ENCODE measurements around the gene MME. TPM values are rescaled to one million over a fixed set of nuclear protein-coding genes. Genes with fewer than 3 reads are reported as not detected.

MME gene
- not detected in 2 replicates for total RNA-seq

- intact Hi-C loops (cut with micrococcal nuclease), result no loop called here
Measured at GRCh38 chr3:155079746-155080487, at the start of gene MME. Gene MME (plus strand): TSS chr3:155080319. CDS start chr3:155084168, 3,849 bp downstream.

GRCh38 chr3:155031186-155031585 lies 48.9 kb upstream of the MME start:
- intact Hi-C loops (cut with micrococcal nuclease), result no loop called here

- intact Hi-C loops (cut with micrococcal nuclease), result no loop called here
Measured at GRCh38 chr3:155032918-155033317, 47.2 kb upstream of the MME start.

GRCh38 chr3:155034786-155035185 lies 45.3 kb upstream of the MME start:
- intact Hi-C loops (cut with micrococcal nuclease), result no loop called here

- intact Hi-C loops (cut with micrococcal nuclease), result no loop called here
Measured at GRCh38 chr3:155035553-155035952, 44.6 kb upstream of the MME start.

- intact Hi-C loops (cut with micrococcal nuclease), result no loop called here
Measured at GRCh38 chr3:155037508-155038202, 42.5 kb upstream of the MME start.

- intact Hi-C loops (cut with micrococcal nuclease), result no loop called here
Measured at GRCh38 chr3:155038203-155038554, 41.9 kb upstream of the MME start.

- intact Hi-C loops (cut with micrococcal nuclease), result no loop called here
Measured at GRCh38 chr3:155046935-155047334, 33.2 kb upstream of the MME start.

- intact Hi-C loops (cut with micrococcal nuclease), result no loop called here
Measured at GRCh38 chr3:155047672-155048071, 32.4 kb upstream of the MME start.

- intact Hi-C loops (cut with micrococcal nuclease), result no loop called here
Measured at GRCh38 chr3:155049959-155050358, 30.2 kb upstream of the MME start.

- intact Hi-C loops (cut with micrococcal nuclease), result no loop called here
Measured at GRCh38 chr3:155052470-155052869, 27.6 kb upstream of the MME start.

- intact Hi-C loops (cut with micrococcal nuclease), result no loop called here
Measured at GRCh38 chr3:155053756-155054155, 26.4 kb upstream of the MME start.

GRCh38 chr3:155064920-155065319 lies 15.2 kb upstream of the MME start:
- intact Hi-C loops (cut with micrococcal nuclease), result no loop called here

GRCh38 chr3:155065537-155065936 lies 14.6 kb upstream of the MME start:
- intact Hi-C loops (cut with micrococcal nuclease), result no loop called here

- intact Hi-C loops (cut with micrococcal nuclease), result no loop called here
Measured at GRCh38 chr3:155069729-155070128, 10.4 kb upstream of the MME start.

GRCh38 chr3:155070316-155070715 lies 9.8 kb upstream of the MME start:
- intact Hi-C loops (cut with micrococcal nuclease), result no loop called here

GRCh38 chr3:155070932-155071387 lies 9.2 kb upstream of the MME start:
- intact Hi-C loops (cut with micrococcal nuclease), result no loop called here

GRCh38 chr3:155075200-155075599 lies 4.9 kb upstream of the MME start:
- intact Hi-C loops (cut with micrococcal nuclease), result no loop called here

- intact Hi-C loops (cut with micrococcal nuclease), result no loop called here
Measured at GRCh38 chr3:155076888-155077287, 3.2 kb upstream of the MME start.

GRCh38 chr3:155078711-155079467 lies 1.2 kb upstream of the MME start:
- intact Hi-C loops (cut with micrococcal nuclease), result no loop called here

- intact Hi-C loops (cut with micrococcal nuclease), result no loop called here
Measured at GRCh38 chr3:155079468-155079745, 712 bp upstream of the MME start.

GRCh38 chr3:155080692-155081091 lies 573 bp downstream of the MME start:
- intact Hi-C loops (cut with micrococcal nuclease), result no loop called here
